Measurements from ENCODE around the gene RBMS1.
"Not testable (repeated sequence)": the region's sequence is repeated elsewhere in the genome, so short reads cannot be mapped to it uniquely, and the experiment has no call there.

The RBMS1 gene

GRCh38 chr2:160450486-160450885 lies 43.1 kb downstream of the RBMS1 start:
- peaks cover 13% of the 10 kb centered on the region for H3K36me3 Mint-ChIP-seq
- peak overlapping the region; percentile 13 for H3K27ac Mint-ChIP-seq
- CTCF ChIA-PET, result no interaction called here
- no peak overlapping the region for H3K4me3 Mint-ChIP-seq
- DNase-seq, result no peak
- peaks cover 2% of the 10 kb centered on the region for H3K4me1 Mint-ChIP-seq
- H3K27me3 Mint-ChIP-seq, result no peaks in the 10 kb centered on the region
- peaks cover 2% of the 10 kb centered on the region for H3K9me3 Mint-ChIP-seq

GRCh38 chr2:160448821-160449220 lies 44.8 kb downstream of the RBMS1 start:
- peaks cover 14% of the 10 kb centered on the region for H3K36me3 Mint-ChIP-seq
- DNase-seq, CTCF ChIA-PET, H3K4me3 Mint-ChIP-seq, H3K27me3 Mint-ChIP-seq, H3K9me3 Mint-ChIP-seq, H3K4me1 Mint-ChIP-seq, H3K27ac Mint-ChIP-seq: not testable (repeated sequence)

GRCh38 chr2:160445673-160446072 lies 47.9 kb downstream of the RBMS1 start:
- CTCF ChIA-PET, result no interaction called here
- Mint-ChIP-seq H3K4me1 (peaks cover 4% of the 10 kb centered on the region), H3K9me3 (peaks cover 9% of the 10 kb centered on the region), H3K36me3 (peaks cover 30% of the 10 kb centered on the region), H3K27me3 (no peaks in the 10 kb centered on the region), H3K27ac (no peak overlapping the region), H3K4me3 (no peak overlapping the region)
- no peak for DNase-seq

GRCh38 chr2:160442603-160443002 lies 51.0 kb downstream of the RBMS1 start:
- CTCF ChIA-PET, result no interaction called here

GRCh38 chr2:160440888-160441287 lies 52.7 kb downstream of the RBMS1 start:
- no peaks in the 10 kb centered on the region for H3K27me3 Mint-ChIP-seq
- H3K36me3 Mint-ChIP-seq, result peaks cover 44% of the 10 kb centered on the region
- no peak overlapping the region for H3K27ac Mint-ChIP-seq
- peaks cover 13% of the 10 kb centered on the region for H3K9me3 Mint-ChIP-seq
- CTCF ChIA-PET, result no interaction called here
- DNase-seq, result no peak
- H3K4me3 Mint-ChIP-seq, result no peak overlapping the region
- H3K4me1 Mint-ChIP-seq, result peaks cover 2% of the 10 kb centered on the region

More at GRCh38 chr2:160442603-160443002, 51.0 kb downstream of the RBMS1 start:
- Mint-ChIP-seq H3K27ac (no peak overlapping the region), H3K4me3 (no peak overlapping the region), H3K4me1 (peaks cover 2% of the 10 kb centered on the region), H3K9me3 (peaks cover 13% of the 10 kb centered on the region), H3K27me3 (no peaks in the 10 kb centered on the region), H3K36me3 (peaks cover 40% of the 10 kb centered on the region)
- no peak for DNase-seq

- H3K4me3 Mint-ChIP-seq, CTCF ChIA-PET, H3K4me1 Mint-ChIP-seq, DNase-seq, H3K27ac Mint-ChIP-seq, H3K27me3 Mint-ChIP-seq: not testable (repeated sequence)
- peaks cover 13% of the 10 kb centered on the region for H3K9me3 Mint-ChIP-seq
- peaks cover 40% of the 10 kb centered on the region for H3K36me3 Mint-ChIP-seq
Observed at GRCh38 chr2:160439038-160439437, 54.6 kb downstream of the RBMS1 start.

- CTCF ChIA-PET, result interaction anchor here (0.8 kb wide), 1 partner anchor 8 kb away, joined by 3 read pairs; no protein-coding TSS in a partner anchor
- H3K4me3 Mint-ChIP-seq, result no peak overlapping the region
- no peaks in the 10 kb centered on the region for H3K27me3 Mint-ChIP-seq
- DNase-seq, result no peak
- H3K9me3 Mint-ChIP-seq, result peaks cover 6% of the 10 kb centered on the region
- peaks cover 26% of the 10 kb centered on the region for H3K4me1 Mint-ChIP-seq
- no peak overlapping the region for H3K27ac Mint-ChIP-seq
- peaks cover 33% of the 10 kb centered on the region for H3K36me3 Mint-ChIP-seq
Observed at GRCh38 chr2:160437273-160437672, 56.3 kb downstream of the RBMS1 start.

- no peak for DNase-seq
- Mint-ChIP-seq H3K9me3 (peaks cover 12% of the 10 kb centered on the region), H3K27me3 (no peaks in the 10 kb centered on the region), H3K4me3 (no peak overlapping the region), H3K27ac (no peak overlapping the region), H3K36me3 (peaks cover 45% of the 10 kb centered on the region), H3K4me1 (peaks cover 48% of the 10 kb centered on the region)
- CTCF ChIA-PET, result interaction anchor here (0.7 kb wide), 1 partner anchor 64 kb away, joined by 5 read pairs; no protein-coding TSS in a partner anchor
Observed at GRCh38 chr2:160434254-160434948, 59.2 kb downstream of the RBMS1 start.

- Mint-ChIP-seq H3K27me3 (no peaks in the 10 kb centered on the region), H3K36me3 (peaks cover 45% of the 10 kb centered on the region), H3K27ac (peak overlapping the region; percentile 67), H3K4me3 (no peak overlapping the region), H3K9me3 (peaks cover 12% of the 10 kb centered on the region), H3K4me1 (peaks cover 54% of the 10 kb centered on the region)
- CTCF ChIA-PET, result interaction anchor here (0.7 kb wide), 1 partner anchor 63 kb away, joined by 5 read pairs; no protein-coding TSS in a partner anchor
- DNase-seq, result no peak
Observed at GRCh38 chr2:160433466-160434140, 60.0 kb downstream of the RBMS1 start.

GRCh38 chr2:160432633-160433032 lies 61.0 kb downstream of the RBMS1 start:
- no peak for DNase-seq
- Mint-ChIP-seq H3K4me1 (peaks cover 63% of the 10 kb centered on the region), H3K36me3 (peaks cover 38% of the 10 kb centered on the region), H3K27me3 (no peaks in the 10 kb centered on the region), H3K9me3 (peaks cover 12% of the 10 kb centered on the region), H3K27ac (no peak overlapping the region), H3K4me3 (no peak overlapping the region)
- CTCF ChIA-PET, result interaction anchor here (1.1 kb wide), 1 partner anchor 561 kb away, joined by 3 read pairs; no protein-coding TSS in a partner anchor

- Mint-ChIP-seq H3K4me3 (no peak overlapping the region), H3K4me1 (peaks cover 74% of the 10 kb centered on the region), H3K9me3 (peaks cover 12% of the 10 kb centered on the region), H3K36me3 (peaks cover 36% of the 10 kb centered on the region), H3K27ac (no peak overlapping the region), H3K27me3 (no peaks in the 10 kb centered on the region)
- no peak for DNase-seq
- CTCF ChIA-PET, result no interaction called here
Observed at GRCh38 chr2:160431441-160431840, 62.2 kb downstream of the RBMS1 start.

GRCh38 chr2:160430001-160430344 lies 63.6 kb downstream of the RBMS1 start:
- no peak for DNase-seq
- CTCF ChIA-PET, result interaction anchor here (1.1 to 2.9 kb wide), 8 partner anchors 12 to 563 kb away, joined by 3 to 21 read pairs (median 4); no protein-coding TSS in a partner anchor
- Mint-ChIP-seq H3K27ac (peak overlapping the region; percentile 64), H3K27me3 (no peaks in the 10 kb centered on the region), H3K9me3 (peaks cover 12% of the 10 kb centered on the region), H3K36me3 (peaks cover 42% of the 10 kb centered on the region), H3K4me3 (no peak overlapping the region), H3K4me1 (peaks cover 82% of the 10 kb centered on the region)

- Mint-ChIP-seq H3K27ac (peak overlapping the region; percentile 64), H3K27me3 (no peaks in the 10 kb centered on the region), H3K4me1 (peaks cover 79% of the 10 kb centered on the region), H3K36me3 (peaks cover 42% of the 10 kb centered on the region), H3K9me3 (peaks cover 12% of the 10 kb centered on the region), H3K4me3 (no peak overlapping the region)
- no peak for DNase-seq
- CTCF ChIA-PET, result interaction anchor here (0.6 to 2.9 kb wide), 17 partner anchors 8 to 564 kb away, joined by 3 to 21 read pairs (median 4); no protein-coding TSS in a partner anchor
Observed at GRCh38 chr2:160429248-160430000, 64.2 kb downstream of the RBMS1 start.

GRCh38 chr2:160428405-160428763 lies 65.2 kb downstream of the RBMS1 start:
- Mint-ChIP-seq H3K4me1 (peaks cover 74% of the 10 kb centered on the region), H3K36me3 (peaks cover 45% of the 10 kb centered on the region), H3K9me3 (peaks cover 12% of the 10 kb centered on the region), H3K27me3 (no peaks in the 10 kb centered on the region), H3K27ac (peak overlapping the region; percentile 89), H3K4me3 (peak overlapping the region; percentile 56)
- DNase-seq, result no peak
- CTCF ChIA-PET, result interaction anchor here (0.9 to 2.9 kb wide), 12 partner anchors 9 to 566 kb away, joined by 3 to 21 read pairs (median 5); no protein-coding TSS in a partner anchor

All from activated naive CD4-positive, alpha-beta T cell treated with anti-CD3 and anti-CD28 coated beads, Interleukin-2, amount 10 ng/mL, durations not matched to agents 7 days and 5 days (primary cell).